ENCODE results near the gene ATP5MG.

Gene ATP5MG

GRCh38 chr11:118442908-118443589 lies 41.6 kb downstream of the ATP5MG start:
- no peak for DNase-seq

GRCh38 chr11:118443590-118444218 lies 42.3 kb downstream of the ATP5MG start:
- no peak for DNase-seq

GRCh38 chr11:118447423-118447822 lies 46.0 kb downstream of the ATP5MG start:
- DNase-seq, result no peak

GRCh38 chr11:118448294-118448693 lies 46.9 kb downstream of the ATP5MG start:
- DNase-seq, result peak; percentile 40

- no peak for DNase-seq
Measured at GRCh38 chr11:118449316-118449918, 48.0 kb downstream of the ATP5MG start.

- DNase-seq, result no peak
Measured at GRCh38 chr11:118450451-118450850, 49.0 kb downstream of the ATP5MG start.

Data from inflammatory macrophage treated with lipopolysaccharide for 4 hours (primary cell).